GM12878 (cell line): ENCODE results near the gene UNC45B. TPM values are rescaled to one million over a fixed set of nuclear protein-coding genes. Genes with fewer than 3 reads are reported as not detected.

Experiments used
- ATAC-seq: fragments of 200-7000 bp; cut with Tn5 transposase; 3 replicates; pipeline ENCODE4 v1.9.1; 2020; ENCODE audit warnings: mild to moderate bottlenecking, moderate library complexity
- BruUV-seq: library from RNA; stranded (reverse); fragments of 400-500 nt; replicated peaks from 2 replicates; lab custom pipeline; 2021; lab: Mats Ljungman, UMichigan
- CTCF ChIA-PET: fragments of 300-600 bp; sonication (Branson Sonifier 250); formaldehyde crosslinking; extraction: SDS; loops from one replicate; lab custom pipeline; 2021; ENCODE audit warnings: inconsistent platforms; lab: Yijun Ruan, JAX
- POLR2A ChIA-PET: fragments of 350-600 bp; formaldehyde crosslinking; extraction: SDS; loops from one replicate; lab custom pipeline; 2021; ENCODE audit warnings: inconsistent platforms; lab: Charles Lee
- RAD21 ChIA-PET: fragments of 300-600 bp; sonication (Branson Sonifier 250); formaldehyde crosslinking; loops from one replicate; lab custom pipeline; 2023; ENCODE audit warnings: antibody characterized with exemption; ENCODE audit not compliant: unreplicated experiment; lab: Charles Lee
- SMC1A ChIA-PET: fragments of 300-600 bp; sonication (Branson Sonifier 250); formaldehyde crosslinking; loops from one replicate; lab custom pipeline; 2023; ENCODE audit not compliant: unreplicated experiment, uncharacterized antibody; lab: Charles Lee
- DNase-seq: peaks from one replicate; pipeline ENCODE4 v3.0.0-alpha.2; 2011; ENCODE audit warnings: low read depth, low spot score
- FAIRE-seq: peaks from 3 replicates; lab custom pipeline; 2011; peaks lifted over from hg19 to GRCh38; lab: Jason Lieb, UNC
- H2AFZ ChIP-seq: 2 replicates; pipeline ENCODE4 v1.6.0; 2011; ENCODE audit warnings: low read depth, low read length, control low read depth; ENCODE audit not compliant: control insufficient read depth
- H3K27ac ChIP-seq: 2 replicates; pipeline ENCODE4 v1.5.1; 2011; ENCODE audit warnings: control low read depth; ENCODE audit not compliant: control insufficient read depth, insufficient read depth
- H3K27me3 ChIP-seq, 2 experiments: replicated peaks in 1 of 2; 2 replicates each; pipeline versions ENCODE4 v1.6.0 to v1.6.1; 2011; ENCODE audit warnings: low read length in 1 of 2; ENCODE audit not compliant: control insufficient read depth in 2 of 2, insufficient read depth in 2 of 2
- H3K36me3 ChIP-seq, 2 experiments: 2 replicates each; pipeline ENCODE4 v1.5.1; 2011; ENCODE audit warnings: low read length in 1 of 2; ENCODE audit not compliant: control insufficient read depth in 2 of 2, insufficient read depth in 2 of 2
- H3K4me1 ChIP-seq: 2 replicates; pipeline ENCODE4 v1.6.1; 2011; ENCODE audit warnings: mild to moderate bottlenecking, low read length, moderate library complexity, mixed read lengths; ENCODE audit not compliant: control insufficient read depth, insufficient read depth
- H3K4me2 ChIP-seq: 2 replicates; pipeline ENCODE4 v1.6.0; 2011; ENCODE audit warnings: control low read depth; ENCODE audit not compliant: control insufficient read depth, insufficient read depth
- H3K4me3 ChIP-seq: fragments of 200-600 bp; sonication (generic); 2 replicates; pipeline ENCODE4 v1.5.1; 2016
- H3K79me2 ChIP-seq: 2 replicates; pipeline ENCODE4 v1.6.0; 2011; ENCODE audit warnings: low read length; ENCODE audit not compliant: control insufficient read depth, insufficient read depth
- H3K9ac ChIP-seq: 2 replicates; pipeline ENCODE4 v1.8.0; 2011; ENCODE audit warnings: low read length, control low read depth, mixed read lengths; ENCODE audit not compliant: control insufficient read depth, insufficient read depth
- H3K9me3 ChIP-seq: replicated peaks from 3 replicates; pipeline ENCODE4 v1.5.1; 2011; ENCODE audit warnings: mild to moderate bottlenecking, low read length; ENCODE audit not compliant: control insufficient read depth, insufficient read depth
- H4K20me1 ChIP-seq: 2 replicates; pipeline ENCODE4 v1.6.0; 2011; ENCODE audit not compliant: control insufficient read depth, insufficient read depth
- CTCF ChIP-seq, 3 experiments: IDR thresholded peaks in 2 of 3; conservative IDR thresholded peaks in 1 of 3; 2 replicates each; pipeline ENCODE4 v1.5.1; 2011; ENCODE audit warnings: low read depth in 3 of 3, low read length in 3 of 3, mild to moderate bottlenecking in 3 of 3, control low read depth in 2 of 3, moderate library complexity in 2 of 3, inconsistent platforms in 1 of 3, mixed read lengths in 1 of 3; ENCODE audit not compliant: control insufficient read depth in 2 of 3, insufficient read depth in 1 of 3; ENCODE audit errors: extremely low read depth in 1 of 3
- EED ChIP-seq: sonication (generic); IDR thresholded peaks from 2 replicates; pipeline ENCODE4 v1.6.1; 2016; ENCODE audit warnings: antibody characterized with exemption, low read depth
- KLF5 ChIP-seq: fragments of 450-650 bp; IDR thresholded peaks from 2 replicates; pipeline ENCODE4 v1.6.1; 2014; ENCODE audit warnings: mild to moderate bottlenecking; ENCODE audit not compliant: partially characterized antibody
- MXI1 ChIP-seq: fragments of 150-350 bp; IDR thresholded peaks from 2 replicates; pipeline ENCODE4 v1.6.1; 2011; ENCODE audit warnings: low read depth, mild to moderate bottlenecking, inconsistent platforms, low read length, improper control_type of control experiment
- NBN ChIP-seq: fragments of 450-650 bp; IDR thresholded peaks from 2 replicates; pipeline ENCODE4 v1.6.1; 2016
- NRF1 ChIP-seq: conservative IDR thresholded peaks from 2 replicates; pipeline ENCODE4 v1.6.1; 2011; ENCODE audit warnings: mild to moderate bottlenecking, low read depth, low read length, improper control_type of control experiment
- RAD21 ChIP-seq: IDR thresholded peaks from 2 replicates; pipeline ENCODE4 v1.6.1; 2011; ENCODE audit warnings: mild to moderate bottlenecking, low read depth, low read length, moderate library complexity; ENCODE audit not compliant: insufficient read depth
- SIX5 ChIP-seq: IDR thresholded peaks from 2 replicates; pipeline ENCODE4 v1.6.1; 2011; ENCODE audit warnings: mild to moderate bottlenecking, low read depth, low read length, moderate library complexity; ENCODE audit not compliant: severe bottlenecking
- SMAD1 ChIP-seq: fragments of 450-650 bp; IDR thresholded peaks from 2 replicates; pipeline ENCODE4 v1.6.1; 2018; ENCODE audit warnings: mild to moderate bottlenecking, low read depth; ENCODE audit not compliant: partially characterized antibody
- SMAD5 ChIP-seq: IDR thresholded peaks from 2 replicates; pipeline ENCODE4 v1.6.1; 2016; ENCODE audit warnings: antibody characterized with exemption, low read depth
- SUZ12 ChIP-seq: fragments of 200-600 bp; sonication (generic); IDR thresholded peaks from one replicate; pipeline ENCODE4 v1.6.1; 2018; ENCODE audit warnings: antibody characterized with exemption, mild to moderate bottlenecking; ENCODE audit not compliant: unreplicated experiment
- TCF3 ChIP-seq: IDR thresholded peaks from 2 replicates; pipeline ENCODE4 v1.6.1; 2012; ENCODE audit warnings: low read depth, mild to moderate bottlenecking, low read length, borderline replicate concordance; ENCODE audit not compliant: insufficient read depth
- ZBTB33 ChIP-seq: fragments of 450-650 bp; IDR thresholded peaks from 2 replicates; pipeline ENCODE4 v1.6.1; 2017; ENCODE audit warnings: mild to moderate bottlenecking
- ZNF217 ChIP-seq: fragments of 450-650 bp; IDR thresholded peaks from 2 replicates; pipeline ENCODE4 v1.6.1; 2017; ENCODE audit warnings: antibody characterized with exemption, mild to moderate bottlenecking
- ZNF384 ChIP-seq: IDR thresholded peaks from 2 replicates; pipeline ENCODE4 v1.6.1; 2012; ENCODE audit warnings: low read depth, mild to moderate bottlenecking, low read length, improper control_type of control experiment, borderline replicate concordance
- ZNF592 ChIP-seq: fragments of 450-650 bp; IDR thresholded peaks from 2 replicates; pipeline ENCODE4 v1.6.1; 2017; ENCODE audit warnings: mild to moderate bottlenecking, moderate library complexity
- ZNF622 ChIP-seq: fragments of 450-650 bp; IDR thresholded peaks from 2 replicates; pipeline ENCODE4 v1.6.1; 2017; ENCODE audit warnings: mild to moderate bottlenecking, inconsistent platforms
- WGBS: methylation state at CpG from one replicate; pipeline ENCODE4 v1.1.6; 2016; ENCODE audit warnings: low lambda C conversion rate; ENCODE audit not compliant: insufficient replicate concordance, insufficient coverage; ENCODE audit errors: missing lambda C conversion rate; 5-methylcytosine and 5-hydroxymethylcytosine counted together
- in situ Hi-C: fragments of 300-500 bp; cut with MboI; formaldehyde crosslinking; loops from 9 replicates; pipeline ENCODE4 v1.14.3; 2018; ENCODE audit warnings: mixed read lengths
- intact Hi-C: fragments of 100-400 bp; cut with micrococcal nuclease; formaldehyde crosslinking; loops from one replicate; pipeline ENCODE4 v1.14.2; 2022; ENCODE audit not compliant: unreplicated experiment
- polyA plus RNA-seq, 11 experiments: library from polyadenylated mRNA; depleted of rRNA in 4 of 11; unstranded in 6 of 11; stranded (reverse) in 5 of 11; fragments of >200 nt; fragmentation: Nextera tagmentation in 4 of 11; fragmentation: Illumina TruSeq in 1 of 11; extraction: Ambion mirVana in 4 of 11; extraction: Trizol in 1 of 11; gene quantifications; 1 replicate in 1 of 11; 2 replicates in 10 of 11; pipeline versions ENCODE4 v1.2.1 to v1.2.3, GENCODE V29; 2011 to 2016; ENCODE audit warnings: inconsistent platforms in 2 of 11, missing spikeins in 2 of 11, low read depth in 1 of 11
- total RNA-seq, 4 experiments: library from RNA; depleted of rRNA in 3 of 4; stranded (reverse); fragments of >200 nt in 3 of 4; fragmentation: Illumina TruSeq in 1 of 4; extraction: Trizol in 1 of 4; gene quantifications; 2 replicates each; pipeline versions ENCODE4 v1.2.1 to v1.2.3, GENCODE V29; 2013 to 2021

The UNC45B gene
- total and polyA plus RNA-seq, 10 of the 15 experiments (the other 5 are each of a cell fraction or from before 2014, with no cell fraction given), result 0.03 TPM; not detected in 9

- no TSS peak for BruUV-seq
- Histone ChIP-seq H3K36me3 (no peaks in the 10 kb centered on the region), H3K9me3 (no peaks in the 10 kb centered on the region; the same call in 2 of the 3 replicates), H2AFZ (no peak overlapping the region), H3K9ac (no peak overlapping the region), H3K27me3 (no peaks in the 10 kb centered on the region), H3K27ac (no peak overlapping the region), H3K4me1 (no peaks in the 10 kb centered on the region), H3K79me2 (no peaks in the 10 kb centered on the region), H3K4me2 (no peak overlapping the region), H3K4me3 (no peak overlapping the region), H4K20me1 (no peaks in the 10 kb centered on the region)
- SMC1A ChIA-PET, result interaction anchor here (0.6 to 1.5 kb wide), 2 partner anchors 9 to 38 kb away, joined by 3 read pairs; no protein-coding TSS in a partner anchor
- POLR2A ChIA-PET, result no interaction called here
- DNase-seq, result no peak
- no peak for ATAC-seq
- CTCF ChIA-PET, result interaction anchor here (0.6 kb wide), 1 partner anchor 105 kb away, joined by 4 read pairs; no protein-coding TSS in a partner anchor
- in situ Hi-C loops (no loop called here), intact Hi-C loops (no loop called here)
- RAD21 ChIA-PET, result no interaction called here
- 85% methylated on average over 2 of the region's 2 CpGs for WGBS
- no peak for FAIRE-seq
- TF ChIP-seq CTCF (IDR thresholded peaks at IDR 0.05 in 2 of 3, conservative IDR thresholded peaks at IDR 0.05 in 1 of 3; ENCODE audit: control insufficient read depth in 2 of 3, extremely low read depth in 1 of 3, insufficient read depth in 1 of 3, low read depth in 3 of 3, low read length in 3 of 3) (no peak), ZBTB33 (no peak), SUZ12 (no peak), SIX5 (no peak), RAD21 (no peak), KLF5 (no peak), SMAD1 (no peak), TCF3 (no peak), ZNF384 (no peak), ZNF592 (no peak), SMAD5 (no peak), ZNF217 (no peak), ZNF622 (no peak), MXI1 (no peak), NBN (no peak), NRF1 (no peak), EED (no peak)
Measured at GRCh38 chr17:35222452-35222851, 74.8 kb downstream of the UNC45B start.
